Activated naive CD8-positive, alpha-beta T cell treated with anti-CD3 and anti-CD28 coated beads, Interleukin-2, amount 50 U/mL, for 24 hours (primary cell): ENCODE measurements around the gene RYR2.

ENCODE experiments used
- ATAC-seq: fragments of 150-1000 bp; cut with Tn5 transposase; one replicate; pipeline ENCODE4 v1.10.0; 2021
- DNase-seq: peaks from one replicate; pipeline ENCODE4 v3.0.0; 2021
- H3K27ac Mint-ChIP-seq: one replicate; pipeline ENCODE4 v1.8.0; 2021; ENCODE audit warnings: mild to moderate bottlenecking, mixed read lengths
- H3K27me3 Mint-ChIP-seq: one replicate; pipeline ENCODE4 v1.8.0; 2021; ENCODE audit warnings: mixed read lengths
- H3K36me3 Mint-ChIP-seq: one replicate; pipeline ENCODE4 v1.8.0; 2021; ENCODE audit warnings: low read depth, mixed read lengths
- H3K4me1 Mint-ChIP-seq: one replicate; pipeline ENCODE4 v1.8.0; 2021; ENCODE audit warnings: mixed read lengths
- H3K4me3 Mint-ChIP-seq: one replicate; pipeline ENCODE4 v1.8.0; 2021; ENCODE audit warnings: mild to moderate bottlenecking, moderate library complexity, mixed read lengths
- H3K9me3 Mint-ChIP-seq: one replicate; pipeline ENCODE4 v1.8.0; 2021; ENCODE audit warnings: mixed read lengths

The RYR2 gene

GRCh38 chr1:237769916-237770315, 727.9 kb downstream of the RYR2 start:
- DNase-seq (no peak), ATAC-seq (no peak)
- no peak overlapping the region for H3K4me3 Mint-ChIP-seq
- H3K27me3 Mint-ChIP-seq: no peaks in the 10 kb centered on the region
- no peaks in the 10 kb centered on the region for H3K9me3 Mint-ChIP-seq
- no peaks in the 10 kb centered on the region for H3K36me3 Mint-ChIP-seq
- H3K27ac Mint-ChIP-seq: no peak overlapping the region
- no peaks in the 10 kb centered on the region for H3K4me1 Mint-ChIP-seq

GRCh38 chr1:237772009-237772408, 730.0 kb downstream of the RYR2 start:
- no peaks in the 10 kb centered on the region for H3K4me1 Mint-ChIP-seq
- no peak overlapping the region for H3K4me3 Mint-ChIP-seq
- no peaks in the 10 kb centered on the region for H3K27me3 Mint-ChIP-seq
- no peak for ATAC-seq
- no peaks in the 10 kb centered on the region for H3K36me3 Mint-ChIP-seq
- no peak for DNase-seq
- H3K27ac Mint-ChIP-seq: no peak overlapping the region
- H3K9me3 Mint-ChIP-seq: no peaks in the 10 kb centered on the region

- H3K4me1 Mint-ChIP-seq: no peaks in the 10 kb centered on the region
- no peak for ATAC-seq
These were observed 732.3 kb downstream of the RYR2 start for GRCh38 chr1:237774246-237774645.

GRCh38 chr1:237779356-237779755, 737.4 kb downstream of the RYR2 start:
- ATAC-seq: no peak
- no peaks in the 10 kb centered on the region for H3K9me3 Mint-ChIP-seq
- H3K27ac Mint-ChIP-seq: no peak overlapping the region
- H3K4me3 Mint-ChIP-seq: no peak overlapping the region
- no peak for DNase-seq
- no peaks in the 10 kb centered on the region for H3K27me3 Mint-ChIP-seq
- H3K4me1 Mint-ChIP-seq: no peaks in the 10 kb centered on the region
- H3K36me3 Mint-ChIP-seq: no peaks in the 10 kb centered on the region

More at GRCh38 chr1:237774246-237774645, 732.3 kb downstream of the RYR2 start:
- Mint-ChIP-seq H3K36me3 (no peaks in the 10 kb centered on the region), H3K27me3 (no peaks in the 10 kb centered on the region), H3K27ac (no peak overlapping the region), H3K4me3 (no peak overlapping the region), H3K9me3 (no peaks in the 10 kb centered on the region)
- DNase-seq: no peak

- H3K4me3 Mint-ChIP-seq: no peak overlapping the region
- DNase-seq: no peak
- H3K9me3 Mint-ChIP-seq: peaks cover 5% of the 10 kb centered on the region
- H3K27me3 Mint-ChIP-seq: no peaks in the 10 kb centered on the region
- H3K27ac Mint-ChIP-seq: no peak overlapping the region
- H3K4me1 Mint-ChIP-seq: no peaks in the 10 kb centered on the region
- no peaks in the 10 kb centered on the region for H3K36me3 Mint-ChIP-seq
- ATAC-seq: no peak
These were observed 744.2 kb downstream of the RYR2 start for GRCh38 chr1:237786066-237786719.

- Mint-ChIP-seq H3K4me3 (no peak overlapping the region), H3K4me1 (no peaks in the 10 kb centered on the region), H3K36me3 (no peaks in the 10 kb centered on the region), H3K27me3 (no peaks in the 10 kb centered on the region), H3K27ac (no peak overlapping the region), H3K9me3 (peaks cover 5% of the 10 kb centered on the region)
- ATAC-seq: no peak
- no peak for DNase-seq
These were observed 746.1 kb downstream of the RYR2 start for GRCh38 chr1:237788069-237788468.

GRCh38 chr1:237789619-237790018, 747.6 kb downstream of the RYR2 start:
- Mint-ChIP-seq H3K27ac (no peak overlapping the region), H3K4me1 (no peaks in the 10 kb centered on the region), H3K9me3 (peaks cover 5% of the 10 kb centered on the region), H3K27me3 (no peaks in the 10 kb centered on the region), H3K4me3 (no peak overlapping the region), H3K36me3 (no peaks in the 10 kb centered on the region)
- no peak for DNase-seq
- ATAC-seq: no peak

- no peak overlapping the region for H3K27ac Mint-ChIP-seq
- ATAC-seq (no peak), DNase-seq (no peak)
- H3K9me3 Mint-ChIP-seq: no peaks in the 10 kb centered on the region
- no peaks in the 10 kb centered on the region for H3K36me3 Mint-ChIP-seq
- H3K27me3 Mint-ChIP-seq: no peaks in the 10 kb centered on the region
- H3K4me1 Mint-ChIP-seq: no peaks in the 10 kb centered on the region
- H3K4me3 Mint-ChIP-seq: no peak overlapping the region
These were observed 749.6 kb downstream of the RYR2 start for GRCh38 chr1:237791592-237791991.

GRCh38 chr1:237792149-237792548, 750.2 kb downstream of the RYR2 start:
- Mint-ChIP-seq H3K27ac (no peak overlapping the region), H3K27me3 (no peaks in the 10 kb centered on the region), H3K9me3 (no peaks in the 10 kb centered on the region), H3K4me1 (no peaks in the 10 kb centered on the region), H3K36me3 (no peaks in the 10 kb centered on the region), H3K4me3 (no peak overlapping the region)
- ATAC-seq (no peak), DNase-seq (no peak)

- Mint-ChIP-seq H3K9me3 (no peaks in the 10 kb centered on the region), H3K4me1 (no peaks in the 10 kb centered on the region), H3K4me3 (no peak overlapping the region), H3K36me3 (no peaks in the 10 kb centered on the region), H3K27me3 (no peaks in the 10 kb centered on the region), H3K27ac (no peak overlapping the region)
- no peak for DNase-seq
- ATAC-seq: no peak
These were observed 750.7 kb downstream of the RYR2 start for GRCh38 chr1:237792726-237793125.

- ATAC-seq (no peak), DNase-seq (no peak)
- no peaks in the 10 kb centered on the region for H3K27me3 Mint-ChIP-seq
- no peaks in the 10 kb centered on the region for H3K4me1 Mint-ChIP-seq
- no peaks in the 10 kb centered on the region for H3K36me3 Mint-ChIP-seq
- no peak overlapping the region for H3K4me3 Mint-ChIP-seq
- H3K9me3 Mint-ChIP-seq: no peaks in the 10 kb centered on the region
- no peak overlapping the region for H3K27ac Mint-ChIP-seq
These were observed 752.1 kb downstream of the RYR2 start for GRCh38 chr1:237794071-237794470.

GRCh38 chr1:237795558-237795957, 753.6 kb downstream of the RYR2 start:
- no peak overlapping the region for H3K4me3 Mint-ChIP-seq
- H3K4me1 Mint-ChIP-seq: no peaks in the 10 kb centered on the region
- H3K27ac Mint-ChIP-seq: no peak overlapping the region
- no peaks in the 10 kb centered on the region for H3K36me3 Mint-ChIP-seq
- DNase-seq: no peak
- no peaks in the 10 kb centered on the region for H3K9me3 Mint-ChIP-seq
- ATAC-seq: no peak
- H3K27me3 Mint-ChIP-seq: no peaks in the 10 kb centered on the region

- Mint-ChIP-seq H3K4me1 (no peaks in the 10 kb centered on the region), H3K36me3 (no peaks in the 10 kb centered on the region), H3K27me3 (no peaks in the 10 kb centered on the region), H3K27ac (no peak overlapping the region), H3K4me3 (no peak overlapping the region), H3K9me3 (no peaks in the 10 kb centered on the region)
- ATAC-seq (peak; percentile 66), DNase-seq (peak; percentile 30)
These were observed 757.9 kb downstream of the RYR2 start for GRCh38 chr1:237799762-237800474.

GRCh38 chr1:237804516-237804915, 762.5 kb downstream of the RYR2 start:
- Mint-ChIP-seq H3K9me3 (no peaks in the 10 kb centered on the region), H3K27ac (no peak overlapping the region), H3K4me3 (no peak overlapping the region), H3K27me3 (no peaks in the 10 kb centered on the region), H3K36me3 (no peaks in the 10 kb centered on the region), H3K4me1 (no peaks in the 10 kb centered on the region)
- DNase-seq (no peak), ATAC-seq (no peak)

GRCh38 chr1:237809099-237809498, 767.1 kb downstream of the RYR2 start:
- ATAC-seq: no peak
- Mint-ChIP-seq H3K27ac (no peak overlapping the region), H3K36me3 (no peaks in the 10 kb centered on the region), H3K9me3 (no peaks in the 10 kb centered on the region), H3K4me3 (no peak overlapping the region), H3K4me1 (no peaks in the 10 kb centered on the region), H3K27me3 (no peaks in the 10 kb centered on the region)
- DNase-seq: no peak
